ENCODE data around the gene ADGRB2. TPM values are rescaled to one million over a fixed set of nuclear protein-coding genes. Genes with fewer than 3 reads are reported as not detected.

Gene ADGRB2
- total RNA-seq, 4 donors from 2014 or later, result 1.6 to 10.5 (median 4.1) TPM

DNA sequence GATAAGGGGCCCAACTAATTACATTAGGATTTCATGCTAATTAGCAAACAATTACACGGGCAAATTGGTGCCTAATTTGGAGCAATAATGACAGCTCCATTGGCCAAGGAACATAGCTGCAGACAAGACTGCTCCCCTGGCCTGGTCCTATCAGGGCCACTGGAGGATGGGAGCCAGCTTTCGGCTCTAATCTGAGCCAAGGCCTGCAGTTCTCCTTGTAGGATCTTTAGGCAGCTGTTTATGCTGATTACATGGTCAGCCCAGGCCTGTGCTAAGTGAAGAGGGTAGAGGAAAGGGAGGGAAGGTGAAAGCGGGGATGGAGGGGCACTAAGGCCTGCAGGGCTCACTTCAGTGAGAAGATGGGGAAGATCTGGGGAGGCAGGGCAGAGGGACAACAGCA lies 12.4 kb upstream of the ADGRB2 start:
- Histone ChIP-seq H3K4me3 (no peak overlapping the region), H3K4me1 (peaks cover 0 to 16% (median 14%) of the 10 kb centered on the region in 4 donors), H3K27ac (no peak overlapping the region), H3K9me3 (no peaks in the 10 kb centered on the region), H3K27me3 (peaks cover 0 to 69% of the 10 kb centered on the region in 2 donors), H3K36me3 (no peaks in the 10 kb centered on the region)
- WGBS, 2 donors, result 74 to 77% methylated on average over 3 of the region's 3 CpGs
- no peak for TF ChIP-seq CTCF (IDR thresholded peaks at IDR 0.05)
- no peak for TF ChIP-seq EP300 (IDR thresholded peaks at IDR 0.05)
- DNase-seq (ENCODE audit: low spot score in 2 of 2), result no peak

DNA sequence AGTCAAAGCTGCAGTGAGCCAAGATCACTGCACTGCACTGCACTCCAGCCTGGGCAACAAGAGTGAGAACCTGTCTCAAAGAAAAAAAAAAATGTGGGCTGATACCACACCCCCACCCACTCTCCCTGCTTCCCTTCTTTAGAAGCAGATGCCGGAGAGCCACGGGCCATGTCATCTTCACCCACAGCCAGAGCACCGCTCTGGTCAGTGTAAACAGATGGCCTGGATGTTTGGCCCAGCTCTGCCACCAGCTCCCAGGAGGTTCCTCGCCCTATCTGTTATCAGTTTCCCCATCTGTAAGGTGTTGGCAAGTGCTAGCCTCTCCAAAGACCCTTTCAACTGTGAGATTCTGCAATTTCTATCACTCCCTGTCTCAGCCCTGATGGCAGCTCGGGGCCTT lies 11.9 kb upstream of the ADGRB2 start:
- H3K4me3 ChIP-seq, result no peak overlapping the region
- TF ChIP-seq POLR2A (IDR thresholded peaks at IDR 0.05) (no peak), EP300 (IDR thresholded peaks at IDR 0.05) (no peak), CTCF (IDR thresholded peaks at IDR 0.05) (no peak)
- no peaks in the 10 kb centered on the region for H3K36me3 ChIP-seq
- peaks cover 0 to 74% of the 10 kb centered on the region in 2 donors for H3K27me3 ChIP-seq
- no peak for DNase-seq (ENCODE audit: low spot score in 2 of 2)
- peaks cover 0 to 16% (median 14%) of the 10 kb centered on the region in 4 donors for H3K4me1 ChIP-seq
- H3K27ac ChIP-seq, result no peak overlapping the region
- H3K9me3 ChIP-seq, result no peaks in the 10 kb centered on the region
- WGBS, 2 donors, result 76 to 92% methylated on average over 5 of the region's 5 CpGs

DNA sequence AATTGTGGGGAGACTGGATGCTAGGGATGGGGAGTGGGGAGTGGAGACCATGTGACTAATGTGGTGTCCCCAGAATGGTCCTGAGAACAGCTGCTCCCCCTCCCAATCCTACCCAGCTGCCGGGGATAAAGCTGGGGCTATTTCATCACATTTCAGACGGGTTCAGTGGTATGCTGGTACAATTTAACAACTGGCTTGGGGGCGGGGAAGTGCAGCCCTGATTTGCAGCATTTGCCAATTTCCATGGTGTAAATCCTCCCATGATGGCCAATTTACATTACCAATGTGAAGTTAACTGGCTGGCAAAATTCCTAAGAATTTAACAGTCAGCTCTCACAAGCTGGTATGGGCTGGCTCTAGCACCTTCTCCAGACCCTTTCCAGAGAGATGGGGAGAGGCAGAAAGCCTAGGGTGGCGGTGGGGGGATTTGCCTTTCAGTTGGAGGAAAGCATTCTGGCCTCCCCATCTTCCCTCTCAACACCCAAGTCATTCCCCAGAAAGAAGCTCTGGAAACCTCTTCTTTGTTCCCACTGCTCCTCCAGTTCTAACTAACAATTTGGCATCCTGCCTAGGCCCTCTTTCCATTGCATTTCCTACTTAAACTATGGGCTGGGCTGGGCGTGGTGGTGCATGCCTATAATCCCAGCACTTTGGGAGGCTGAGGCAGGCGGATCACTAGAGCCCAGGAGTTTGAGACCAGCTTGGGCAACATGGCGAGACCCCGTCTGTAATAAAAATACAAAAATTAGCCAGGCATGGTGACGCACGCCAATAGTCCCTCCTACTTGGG lies 11.3 kb upstream of the ADGRB2 start:
- H3K4me1 ChIP-seq, result peaks cover 0 to 16% (median 14%) of the 10 kb centered on the region in 4 donors
- no peak overlapping the region for H3K4me3 ChIP-seq
- 73 to 76% methylated on average over 10 of the region's 10 CpGs for WGBS, 2 donors
- TF ChIP-seq CTCF (IDR thresholded peaks at IDR 0.05), result no peak
- no peak for TF ChIP-seq EP300 (IDR thresholded peaks at IDR 0.05)
- no peak for TF ChIP-seq POLR2A (IDR thresholded peaks at IDR 0.05)
- no peak for DNase-seq (ENCODE audit: low spot score in 2 of 2)
- H3K27ac ChIP-seq, result no peak overlapping the region
- H3K27me3 ChIP-seq, result peaks cover 0 to 74% of the 10 kb centered on the region in 2 donors
- no peaks in the 10 kb centered on the region for H3K36me3 ChIP-seq
- H3K9me3 ChIP-seq, result no peaks in the 10 kb centered on the region

DNA sequence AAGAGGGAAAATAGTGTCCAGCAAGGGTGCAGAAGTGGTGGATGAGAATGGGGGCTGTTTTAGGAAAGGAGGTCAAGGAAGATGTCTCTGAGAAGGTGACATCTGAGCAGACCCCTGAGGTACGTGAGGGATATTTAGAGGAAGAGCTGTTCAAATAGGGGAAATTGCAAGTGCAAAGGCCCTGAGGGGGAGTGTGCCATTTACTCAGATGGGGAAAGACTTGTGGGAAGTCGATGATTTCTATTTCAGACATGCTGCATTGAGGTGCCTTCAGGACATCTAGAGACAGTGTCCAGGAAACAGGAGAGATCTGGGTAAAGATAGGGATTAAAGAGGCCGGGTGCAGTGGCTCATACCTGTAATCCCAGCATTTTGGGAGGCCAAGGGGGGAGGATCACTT lies 10.4 kb upstream of the ADGRB2 start:
- TF ChIP-seq CTCF (IDR thresholded peaks at IDR 0.05) (no peak), POLR2A (IDR thresholded peaks at IDR 0.05) (no peak), EP300 (IDR thresholded peaks at IDR 0.05) (no peak)
- no peak for DNase-seq (ENCODE audit: low spot score in 2 of 2)
- Histone ChIP-seq H3K27me3 (peaks cover 0 to 74% of the 10 kb centered on the region in 2 donors), H3K4me3 (no peak overlapping the region), H3K4me1 (peaks cover 0 to 16% (median 14%) of the 10 kb centered on the region in 4 donors), H3K9me3 (no peaks in the 10 kb centered on the region), H3K36me3 (no peaks in the 10 kb centered on the region), H3K27ac (no peak overlapping the region)
- 87 to 90% methylated on average over 3 of the region's 3 CpGs for WGBS, 2 donors

- Histone ChIP-seq H3K4me3 (no peak overlapping the region), H3K27ac (no peak overlapping the region), H3K36me3 (no peaks in the 10 kb centered on the region), H3K4me1 (peaks cover 0 to 16% (median 14%) of the 10 kb centered on the region in 4 donors), H3K9me3 (no peaks in the 10 kb centered on the region), H3K27me3 (peaks cover 0 to 74% of the 10 kb centered on the region in 2 donors)
- TF ChIP-seq CTCF (IDR thresholded peaks at IDR 0.05) (no peak), POLR2A (IDR thresholded peaks at IDR 0.05) (no peak), EP300 (IDR thresholded peaks at IDR 0.05) (no peak)
- DNase-seq (ENCODE audit: low spot score in 2 of 2), result no peak
- WGBS, 2 donors, result 93 to 96% methylated on average over 5 of the region's 5 CpGs
These were observed 9.7 kb upstream of the ADGRB2 start for GRCh38 chr1:31773861-31774260.
